ENCODE data around the gene CTCF. TPM values are rescaled to one million over a fixed set of nuclear protein-coding genes. Genes with fewer than 3 reads are reported as not detected.
A peak's percentile ranks its signal among the peaks of the same experiment; 100 is the strongest.
"Not testable (repeated sequence)": the region's sequence is repeated elsewhere in the genome, so short reads cannot be mapped to it uniquely, and the experiment has no call there.

Gene CTCF
- 31.3 TPM for total RNA-seq

- Histone ChIP-seq H3K36me3 (ENCODE audit: control insufficient read depth in 3 of 3, insufficient read depth in 3 of 3, low read length in 3 of 3) (no peaks in the 10 kb centered on the region), H3K9me3 (ENCODE audit: control insufficient read depth in 3 of 3, low read length in 3 of 3) (no peaks in the 10 kb centered on the region), H3K4me1 (ENCODE audit: control insufficient read depth in 3 of 3, insufficient read depth in 3 of 3, low read length in 3 of 3) (peaks cover 24 to 28% (median 24%) of the 10 kb centered on the region in 3 donors), H3K27me3 (ENCODE audit: control insufficient read depth in 3 of 3, insufficient read depth in 3 of 3, low read length in 3 of 3) (no peaks in the 10 kb centered on the region), H3K9ac (ENCODE audit: low read depth in 1 of 3, low read length in 3 of 3) (peak within 1 kb of the TSS; percentile 91 to 99 (median 96)), H3K4me3 (ENCODE audit: low read length in 3 of 3) (peak within 1 kb of the TSS; percentile 88 to 93 (median 91)), H3K27ac (ENCODE audit: low read depth, low read length) (peak within 1 kb of the TSS; percentile 99)
Observed at GRCh38 chr16:67562526-67562917, at the start of gene CTCF. Gene CTCF (plus strand): TSS chr16:67562526. CDS start chr16:67610833, 48,307 bp downstream.

- H3K9ac ChIP-seq (ENCODE audit: low read depth in 1 of 3, low read length in 3 of 3); H3K27ac ChIP-seq (ENCODE audit: low read depth, low read length); H3K4me1 ChIP-seq (ENCODE audit: control insufficient read depth in 3 of 3, insufficient read depth in 3 of 3, low read length in 3 of 3); H3K27me3 ChIP-seq (ENCODE audit: control insufficient read depth in 3 of 3, insufficient read depth in 3 of 3, low read length in 3 of 3); H3K4me3 ChIP-seq (ENCODE audit: low read length in 3 of 3); H3K9me3 ChIP-seq (ENCODE audit: control insufficient read depth in 3 of 3, low read length in 3 of 3); H3K36me3 ChIP-seq (ENCODE audit: control insufficient read depth in 3 of 3, insufficient read depth in 3 of 3, low read length in 3 of 3): not testable (repeated sequence)
Observed at GRCh38 chr16:67513892-67514291, 48.4 kb upstream of the CTCF start.

- Histone ChIP-seq H3K27me3 (ENCODE audit: control insufficient read depth in 3 of 3, insufficient read depth in 3 of 3, low read length in 3 of 3) (no peaks in the 10 kb centered on the region), H3K4me3 (ENCODE audit: low read length in 3 of 3) (no peak overlapping the region), H3K4me1 (ENCODE audit: control insufficient read depth in 3 of 3, insufficient read depth in 3 of 3, low read length in 3 of 3) (no peaks in the 10 kb centered on the region), H3K9me3 (ENCODE audit: control insufficient read depth in 3 of 3, low read length in 3 of 3) (no peaks in the 10 kb centered on the region), H3K9ac (ENCODE audit: low read depth in 1 of 3, low read length in 3 of 3) (no peak overlapping the region), H3K36me3 (ENCODE audit: control insufficient read depth in 3 of 3, insufficient read depth in 3 of 3, low read length in 3 of 3) (no peaks in the 10 kb centered on the region), H3K27ac (ENCODE audit: low read depth, low read length) (no peak overlapping the region)
Observed at GRCh38 chr16:67514382-67514828, 47.9 kb upstream of the CTCF start.

GRCh38 chr16:67516296-67517154 lies 45.8 kb upstream of the CTCF start:
- H3K9ac ChIP-seq (ENCODE audit: low read depth in 1 of 3, low read length in 3 of 3), result no peak overlapping the region
- H3K27ac ChIP-seq (ENCODE audit: low read depth, low read length), result no peak overlapping the region
- no peaks in the 10 kb centered on the region for H3K27me3 ChIP-seq (ENCODE audit: control insufficient read depth in 3 of 3, insufficient read depth in 3 of 3, low read length in 3 of 3)
- peaks cover 3 to 8% (median 7%) of the 10 kb centered on the region in 3 donors for H3K4me1 ChIP-seq (ENCODE audit: control insufficient read depth in 3 of 3, insufficient read depth in 3 of 3, low read length in 3 of 3)
- H3K36me3 ChIP-seq (ENCODE audit: control insufficient read depth in 3 of 3, insufficient read depth in 3 of 3, low read length in 3 of 3), result no peaks in the 10 kb centered on the region
- H3K9me3 ChIP-seq (ENCODE audit: control insufficient read depth in 3 of 3, low read length in 3 of 3), result no peaks in the 10 kb centered on the region
- no peak overlapping the region for H3K4me3 ChIP-seq (ENCODE audit: low read length in 3 of 3)

GRCh38 chr16:67517155-67517445 lies 45.2 kb upstream of the CTCF start:
- H3K27ac ChIP-seq (ENCODE audit: low read depth, low read length), result no peak overlapping the region
- no peaks in the 10 kb centered on the region for H3K9me3 ChIP-seq (ENCODE audit: control insufficient read depth in 3 of 3, low read length in 3 of 3)
- H3K4me1 ChIP-seq (ENCODE audit: control insufficient read depth in 3 of 3, insufficient read depth in 3 of 3, low read length in 3 of 3), result peaks cover 7 to 11% (median 11%) of the 10 kb centered on the region in 3 donors
- H3K9ac ChIP-seq (ENCODE audit: low read depth in 1 of 3, low read length in 3 of 3), result no peak overlapping the region
- no peaks in the 10 kb centered on the region for H3K27me3 ChIP-seq (ENCODE audit: control insufficient read depth in 3 of 3, insufficient read depth in 3 of 3, low read length in 3 of 3)
- no peaks in the 10 kb centered on the region for H3K36me3 ChIP-seq (ENCODE audit: control insufficient read depth in 3 of 3, insufficient read depth in 3 of 3, low read length in 3 of 3)
- H3K4me3 ChIP-seq (ENCODE audit: low read length in 3 of 3), result no peak overlapping the region

GRCh38 chr16:67517661-67518423 lies 44.5 kb upstream of the CTCF start:
- Histone ChIP-seq H3K4me3 (ENCODE audit: low read length in 3 of 3) (no peak overlapping the region), H3K9me3 (ENCODE audit: control insufficient read depth in 3 of 3, low read length in 3 of 3) (no peaks in the 10 kb centered on the region), H3K27ac (ENCODE audit: low read depth, low read length) (no peak overlapping the region), H3K36me3 (ENCODE audit: control insufficient read depth in 3 of 3, insufficient read depth in 3 of 3, low read length in 3 of 3) (no peaks in the 10 kb centered on the region), H3K9ac (ENCODE audit: low read depth in 1 of 3, low read length in 3 of 3) (no peak overlapping the region), H3K4me1 (ENCODE audit: control insufficient read depth in 3 of 3, insufficient read depth in 3 of 3, low read length in 3 of 3) (peaks cover 7 to 11% (median 11%) of the 10 kb centered on the region in 3 donors), H3K27me3 (ENCODE audit: control insufficient read depth in 3 of 3, insufficient read depth in 3 of 3, low read length in 3 of 3) (no peaks in the 10 kb centered on the region)

GRCh38 chr16:67518676-67519075 lies 43.6 kb upstream of the CTCF start:
- H3K27ac ChIP-seq (ENCODE audit: low read depth, low read length), result no peak overlapping the region
- H3K36me3 ChIP-seq (ENCODE audit: control insufficient read depth in 3 of 3, insufficient read depth in 3 of 3, low read length in 3 of 3), result no peaks in the 10 kb centered on the region
- no peak overlapping the region for H3K9ac ChIP-seq (ENCODE audit: low read depth in 1 of 3, low read length in 3 of 3)
- H3K4me1 ChIP-seq (ENCODE audit: control insufficient read depth in 3 of 3, insufficient read depth in 3 of 3, low read length in 3 of 3), result peaks cover 7 to 11% (median 11%) of the 10 kb centered on the region in 3 donors
- no peaks in the 10 kb centered on the region for H3K9me3 ChIP-seq (ENCODE audit: control insufficient read depth in 3 of 3, low read length in 3 of 3)
- no peak overlapping the region for H3K4me3 ChIP-seq (ENCODE audit: low read length in 3 of 3)
- H3K27me3 ChIP-seq (ENCODE audit: control insufficient read depth in 3 of 3, insufficient read depth in 3 of 3, low read length in 3 of 3), result no peaks in the 10 kb centered on the region

- H3K9me3 ChIP-seq (ENCODE audit: control insufficient read depth in 3 of 3, low read length in 3 of 3), result no peaks in the 10 kb centered on the region
- H3K9ac ChIP-seq (ENCODE audit: low read depth in 1 of 3, low read length in 3 of 3), result no peak overlapping the region
- no peak overlapping the region for H3K27ac ChIP-seq (ENCODE audit: low read depth, low read length)
- peaks cover 7 to 11% (median 11%) of the 10 kb centered on the region in 3 donors for H3K4me1 ChIP-seq (ENCODE audit: control insufficient read depth in 3 of 3, insufficient read depth in 3 of 3, low read length in 3 of 3)
- no peaks in the 10 kb centered on the region for H3K27me3 ChIP-seq (ENCODE audit: control insufficient read depth in 3 of 3, insufficient read depth in 3 of 3, low read length in 3 of 3)
- no peak overlapping the region for H3K4me3 ChIP-seq (ENCODE audit: low read length in 3 of 3)
- H3K36me3 ChIP-seq (ENCODE audit: control insufficient read depth in 3 of 3, insufficient read depth in 3 of 3, low read length in 3 of 3), result no peaks in the 10 kb centered on the region
Observed at GRCh38 chr16:67519242-67519641, 43.1 kb upstream of the CTCF start.

- no peaks in the 10 kb centered on the region for H3K27me3 ChIP-seq (ENCODE audit: control insufficient read depth in 3 of 3, insufficient read depth in 3 of 3, low read length in 3 of 3)
- no peaks in the 10 kb centered on the region for H3K9me3 ChIP-seq (ENCODE audit: control insufficient read depth in 3 of 3, low read length in 3 of 3)
- H3K9ac ChIP-seq (ENCODE audit: low read depth in 1 of 3, low read length in 3 of 3), result peak overlapping the region; percentile 30 to 80 (median 76)
- H3K27ac ChIP-seq (ENCODE audit: low read depth, low read length), result peak overlapping the region; percentile 88
- H3K36me3 ChIP-seq (ENCODE audit: control insufficient read depth in 3 of 3, insufficient read depth in 3 of 3, low read length in 3 of 3), result no peaks in the 10 kb centered on the region
- peaks cover 7 to 11% (median 11%) of the 10 kb centered on the region in 3 donors for H3K4me1 ChIP-seq (ENCODE audit: control insufficient read depth in 3 of 3, insufficient read depth in 3 of 3, low read length in 3 of 3)
- peak overlapping the region; percentile 75 to 79 (median 76) for H3K4me3 ChIP-seq (ENCODE audit: low read length in 3 of 3)
Observed at GRCh38 chr16:67521095-67521804, 41.1 kb upstream of the CTCF start.
